Left colon (tissue), 2 donors: ENCODE measurements around the gene PRDM12. TPM values are rescaled to one million over a fixed set of nuclear protein-coding genes. Genes with fewer than 3 reads are reported as not detected.
A peak's percentile ranks its signal among the peaks of the same experiment; 100 is the strongest.

Experiments
- ATAC-seq: fragments of 200-7000 bp; cut with Tn5 transposase; one replicate; pipeline ENCODE4 v1.9.1; 2020; ENCODE audit warnings: mild to moderate bottlenecking, moderate library complexity
- DNase-seq, 2 donors: peaks; one replicate each; pipeline ENCODE4 v3.0.0-alpha.2; 2020
- intact Hi-C, 2 donors: fragments of 100-400 bp; cut with DNase I in 1 of 2; cut with micrococcal nuclease in 1 of 2; formaldehyde crosslinking; loops; one replicate each; pipeline versions ENCODE4 v1.11.2 to v1.14.0; 2022; cut with DNase I, micrococcal nuclease
- microRNA-seq, 2 donors: library from miRNA; unstranded; fragments of <30 nt; microRNA quantifications; one replicate each; pipeline versions ENCODE4 v1.1.0 to v1.2.0, GENCODE V29; 2020
- total RNA-seq, 2 donors: library from RNA; stranded (reverse); fragmentation: NEBNext Ultra II Directional; extraction: Animal tissue kit (Norgen Biotek cat#: 25700); gene quantifications; one replicate each; pipeline ENCODE4 v1.2.1, GENCODE V29; 2021
- donor health status: DM: no; HTN: no; CAD: no.
- donor health status: DM: yes; HTN: yes; CAD: no.

PRDM12 gene
- total RNA-seq, 2 donors from 2014 or later: not detected

DNA sequence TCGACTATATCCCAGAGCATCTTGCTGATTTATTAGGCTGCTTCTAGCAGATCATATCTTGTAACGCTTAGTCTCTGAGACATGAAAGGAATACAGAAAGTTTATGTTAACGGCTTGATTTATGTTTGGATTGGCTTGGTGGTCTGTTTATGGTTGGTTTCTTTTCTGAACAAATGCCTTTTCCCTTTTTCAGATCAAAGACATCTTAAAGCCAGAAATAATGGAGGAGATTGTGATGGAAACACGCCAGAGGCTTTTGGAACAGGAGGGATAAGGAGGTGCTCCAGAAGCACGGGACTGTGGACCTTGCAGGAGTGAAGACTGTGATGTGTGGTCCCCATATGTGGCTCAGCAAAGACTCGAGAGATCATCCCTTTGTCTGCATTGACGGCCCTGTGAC, 39.1 kb downstream of the PRDM12 start:
- ATAC-seq: no peak
- intact Hi-C loops: loop anchor here (5.0 to 10.0 kb wide), 3 partner anchors 161 to 341 kb away; partner anchors contain the start of gene FIBCD1 (in 1 of the 2)
- DNase-seq: peak in 1 of 2 donors; percentile 3

DNA sequence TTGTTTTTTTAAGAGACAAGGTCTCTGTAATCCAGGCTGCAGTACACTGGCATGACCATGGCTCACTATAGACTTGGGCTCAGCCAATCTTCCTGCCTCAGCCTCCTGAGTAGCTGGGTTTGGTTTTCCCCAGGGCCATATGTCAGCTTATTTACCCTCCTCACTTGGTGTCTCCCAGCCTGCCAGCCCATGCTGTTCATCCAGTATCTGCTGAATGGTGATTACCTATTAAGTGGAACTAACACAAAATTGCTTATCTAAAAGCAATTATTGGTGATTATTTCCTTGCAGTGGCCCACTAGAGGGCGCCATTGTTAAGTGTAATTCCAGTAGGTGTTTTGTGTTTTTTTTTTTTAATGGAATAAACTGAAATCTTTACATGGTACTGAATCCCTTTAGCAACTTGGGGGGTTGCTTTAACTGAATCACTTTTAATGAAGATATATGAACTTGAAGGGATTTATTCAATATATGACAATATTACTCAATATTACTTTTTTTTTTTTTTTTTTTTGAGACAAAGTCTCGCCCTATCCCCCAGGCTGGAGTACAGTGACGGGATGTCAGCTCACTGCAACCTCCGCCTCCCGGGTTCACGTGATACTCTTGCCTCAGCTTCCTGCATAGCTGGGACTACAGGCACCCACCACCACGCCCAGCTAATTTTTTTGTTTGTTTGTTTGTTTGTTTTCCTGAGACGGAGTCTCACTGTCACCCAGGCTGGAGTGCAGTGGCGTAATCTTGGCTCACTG, 43.0 kb downstream of the PRDM12 start:
- intact Hi-C loops: loop anchor here (5.0 to 10.0 kb wide), 3 partner anchors 155 to 337 kb away; no protein-coding TSS in a partner anchor

GRCh38 chr9:130710822-130711352, 46.5 kb downstream of the PRDM12 start:
- no peak for ATAC-seq
- intact Hi-C loops: loop anchor here in 1 of 2 donors (5.0 to 10.0 kb wide), 2 partner anchors 64 to 161 kb away; no protein-coding TSS in a partner anchor
- DNase-seq: no peak

More for the DNA sequence above, 43.0 kb downstream of the PRDM12 start:
- ATAC-seq (peak; percentile 50), DNase-seq (peak; percentile 49 to 82)

DNA sequence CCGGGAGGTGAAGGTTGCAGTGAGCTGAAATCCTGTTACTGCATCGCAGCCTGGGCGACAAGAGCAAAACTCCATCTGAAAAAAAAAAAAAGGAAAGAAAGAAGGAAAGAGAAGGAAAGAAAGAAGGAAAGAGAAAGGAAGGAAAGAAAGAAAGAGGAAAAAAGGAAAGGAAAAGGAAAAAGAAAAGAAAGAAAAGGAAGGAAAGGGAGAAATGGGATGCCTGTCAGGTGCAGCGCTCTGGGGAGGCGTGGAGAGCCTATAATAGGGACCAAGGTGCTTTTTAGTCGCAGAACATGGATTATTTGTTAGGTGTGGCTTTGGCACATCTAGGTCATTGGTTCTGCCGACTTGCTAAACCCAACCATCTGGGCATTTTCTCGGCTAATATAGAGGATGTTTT, 47.1 kb downstream of the PRDM12 start:
- DNase-seq (no peak), ATAC-seq (no peak)
- intact Hi-C loops: loop anchor here in 1 of 2 donors (5.0 to 10.0 kb wide), 2 partner anchors 63 to 161 kb away; no protein-coding TSS in a partner anchor

GRCh38 chr9:130712564-130713285, 48.3 kb downstream of the PRDM12 start:
- DNase-seq (peak; percentile 97 to 99), ATAC-seq (peak; percentile 90)
- intact Hi-C loops: loop anchor here in 1 of 2 donors (5.0 to 10.0 kb wide), 2 partner anchors 62 to 160 kb away; no protein-coding TSS in a partner anchor

DNA sequence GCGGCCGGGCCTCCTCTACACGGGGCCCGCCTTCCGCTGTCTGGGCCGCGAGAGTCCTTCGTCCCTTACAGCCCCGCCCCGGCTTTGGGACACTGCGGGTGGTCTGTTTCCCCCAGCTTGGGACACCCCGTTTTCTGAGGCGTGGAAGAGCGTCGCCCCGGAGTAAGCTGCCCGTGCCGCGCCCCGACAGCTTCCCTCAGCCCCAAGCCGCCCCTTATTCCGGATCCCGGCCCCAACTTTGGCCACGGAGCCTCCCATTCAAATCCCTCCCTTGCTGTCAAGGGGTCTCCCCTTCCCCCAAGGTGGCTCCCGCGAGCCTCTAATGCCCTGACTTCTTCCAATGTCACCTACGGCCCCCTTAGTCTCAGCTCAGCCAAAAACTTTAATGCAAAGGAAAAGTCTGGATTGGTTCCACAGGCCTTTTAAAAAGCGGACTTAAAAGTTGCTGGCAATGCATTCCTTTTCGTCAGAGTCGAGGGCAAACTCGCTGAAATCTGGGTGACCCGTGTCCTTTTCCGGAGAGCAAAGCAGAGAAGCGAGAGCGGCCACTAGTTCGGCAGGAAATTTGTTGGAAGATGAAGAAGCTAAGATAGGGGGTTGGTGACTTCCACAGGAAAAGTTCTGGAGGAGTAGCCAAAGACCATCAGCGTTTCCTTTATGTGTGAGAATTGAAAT, 49.0 kb downstream of the PRDM12 start:
- intact Hi-C loops: loop anchor here in 1 of 2 donors (5.0 to 10.0 kb wide), 2 partner anchors 61 to 159 kb away; no protein-coding TSS in a partner anchor
- ATAC-seq (peak; percentile 4), DNase-seq (peak in 1 of 2 donors; percentile 52)

DNA sequence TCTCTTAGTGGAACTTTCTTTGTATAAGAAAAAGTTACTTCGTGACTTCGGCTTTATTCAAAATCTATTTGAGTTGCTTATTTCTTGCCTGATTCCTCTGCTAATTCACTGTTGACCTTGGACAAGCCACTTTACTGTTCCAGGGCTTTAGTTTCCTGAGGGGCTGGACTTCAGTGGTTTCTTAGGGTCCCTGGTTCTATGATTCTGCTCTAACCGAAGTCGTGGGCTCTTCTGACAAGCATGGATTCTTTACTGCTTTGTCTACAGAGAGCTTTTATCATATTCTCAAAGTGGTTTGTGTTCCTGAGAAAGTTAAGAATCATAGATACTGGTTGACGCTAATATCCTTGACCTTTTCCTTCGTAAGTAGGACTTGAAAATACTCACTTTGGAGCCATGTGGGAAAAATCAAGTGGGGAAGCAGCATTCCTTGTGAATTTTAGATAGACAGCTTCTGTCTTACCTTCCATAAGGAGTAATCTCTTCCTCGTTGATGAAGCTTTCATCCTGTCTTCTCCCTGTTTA, 50.3 kb downstream of the PRDM12 start:
- ATAC-seq: no peak
- intact Hi-C loops: loop anchor here in 1 of 2 donors (5.0 to 10.0 kb wide), 2 partner anchors 60 to 158 kb away; no protein-coding TSS in a partner anchor
- DNase-seq: no peak

- no peak for ATAC-seq
- DNase-seq: no peak
- intact Hi-C loops: loop anchor here in 1 of 2 donors (10.0 kb wide), 1 partner anchor 60 kb away; no protein-coding TSS in a partner anchor
Observed at GRCh38 chr9:130715270-130715669, 50.9 kb downstream of the PRDM12 start.

DNA sequence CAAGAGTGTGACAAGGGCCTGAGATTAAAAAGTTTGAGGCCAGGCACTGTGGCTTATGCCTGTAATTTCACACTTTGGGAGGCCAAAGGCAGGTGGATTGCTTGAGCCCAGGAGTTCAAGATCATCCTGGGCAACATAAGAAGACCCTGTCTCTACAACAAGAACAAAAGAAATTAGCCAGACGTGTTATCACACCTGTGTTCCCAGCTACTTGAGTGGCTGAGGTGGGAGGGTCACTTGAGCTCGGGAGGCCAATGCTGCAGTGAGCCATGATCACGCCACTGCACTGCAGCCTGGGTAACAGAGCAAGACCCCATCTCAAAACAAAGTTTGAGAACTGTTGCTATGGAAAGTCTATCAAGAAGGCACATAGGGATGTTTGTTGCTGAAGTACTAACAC, 54.2 kb downstream of the PRDM12 start:
- intact Hi-C loops: loop anchor here in 1 of 2 donors (10.0 kb wide), 1 partner anchor 56 kb away; no protein-coding TSS in a partner anchor

GRCh38 chr9:130720762-130721161, 56.4 kb downstream of the PRDM12 start:
- intact Hi-C loops: no loop called here
- DNase-seq (no peak), ATAC-seq (no peak)

More for the DNA sequence above, 54.2 kb downstream of the PRDM12 start:
- ATAC-seq (no peak), DNase-seq (no peak)

DNA sequence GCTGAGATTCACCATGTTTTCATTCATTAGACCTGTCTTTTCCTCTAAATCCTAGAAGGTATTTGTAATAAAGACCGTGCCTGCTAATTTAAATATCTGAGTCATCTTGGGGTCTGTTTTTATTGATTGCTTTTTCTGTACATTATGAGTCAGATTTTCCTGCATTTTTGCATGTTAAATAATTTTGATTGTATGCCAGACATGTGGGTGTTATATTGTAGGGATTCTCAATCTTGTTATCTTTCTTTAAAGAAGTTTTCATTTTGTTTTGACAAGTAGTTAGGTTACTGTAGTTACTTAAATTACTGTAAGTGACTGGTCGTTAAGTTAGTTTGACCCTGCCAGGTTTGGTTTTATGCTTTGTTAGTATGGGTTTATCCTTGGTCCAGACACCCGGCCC, 64.3 kb downstream of the PRDM12 start:
- intact Hi-C loops: no loop called here
- ATAC-seq (no peak), DNase-seq (no peak)

DNA sequence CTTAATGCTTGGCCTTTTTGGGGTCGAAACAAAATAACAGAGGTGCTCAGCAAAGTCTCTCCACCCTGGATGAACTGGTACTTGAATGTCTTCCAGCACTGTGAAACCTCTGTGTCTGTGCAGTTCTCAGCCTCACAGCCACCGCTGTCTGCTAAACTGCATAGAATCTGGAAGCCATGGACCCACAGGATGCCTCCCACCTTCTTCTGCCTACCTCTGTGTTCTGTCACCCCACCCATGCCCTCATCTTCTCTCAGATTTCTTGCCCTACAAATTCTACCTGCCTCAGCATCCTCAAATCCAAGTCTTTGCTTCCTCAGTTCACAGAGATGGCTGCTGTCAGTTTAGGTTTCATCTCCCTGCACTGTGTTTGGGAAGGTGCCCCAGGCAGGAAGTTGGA, 64.8 kb downstream of the PRDM12 start:
- DNase-seq (no peak), ATAC-seq (no peak)
- intact Hi-C loops: no loop called here

DNA sequence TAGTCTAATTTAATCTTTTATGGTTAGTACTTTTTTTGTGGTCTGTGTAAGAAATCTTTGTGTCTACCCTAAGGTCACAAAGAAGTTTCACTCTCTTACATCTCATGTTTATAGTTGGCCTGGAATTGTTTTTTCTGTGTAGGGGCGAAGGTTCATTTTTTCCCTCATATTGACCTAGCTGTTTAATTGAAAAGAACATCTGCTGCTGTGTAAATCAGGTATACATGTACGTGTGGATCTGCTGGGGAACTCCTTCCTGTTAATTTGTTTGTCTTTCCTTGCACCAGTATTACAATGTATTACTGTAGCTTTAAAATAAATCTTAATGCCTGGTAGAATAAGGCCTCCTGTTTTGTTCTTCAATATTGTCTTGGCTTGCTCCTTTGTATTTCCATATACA, 67.0 kb downstream of the PRDM12 start:
- ATAC-seq (peak; percentile 80), DNase-seq (no peak)
- intact Hi-C loops: no loop called here

DNA sequence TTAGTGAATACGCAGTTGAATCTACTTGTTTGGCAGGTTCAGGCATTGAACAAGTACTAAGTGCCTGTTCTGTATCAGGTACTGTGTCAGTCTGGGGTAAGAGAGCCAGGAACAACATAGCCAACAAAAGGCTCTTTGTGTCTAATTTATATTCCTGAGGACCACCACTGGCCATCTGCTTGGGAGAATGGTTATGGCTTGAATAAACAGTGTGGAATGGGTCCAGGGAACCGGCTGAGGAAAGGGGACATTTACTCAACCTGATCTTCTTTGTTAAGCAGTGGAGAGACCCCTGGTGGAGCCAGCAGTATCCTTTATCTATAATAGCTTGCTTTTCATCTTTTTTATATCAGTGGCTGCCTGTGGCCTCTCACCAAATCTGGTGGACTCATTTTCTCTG, 67.7 kb downstream of the PRDM12 start:
- intact Hi-C loops: no loop called here
- ATAC-seq (peak; percentile 13), DNase-seq (no peak)

Small RNAs within 50 kb of the gene (microRNA-seq; reads per million reads assigned to microRNA genes)
- 0 reads per million in 2 donors for gene MIR6856

Other genes with a start within 250 kb of the PRDM12 start
- 100 to 1,000 TPM; 264 to 515 TPM for gene ASS1, start 219.6 kb upstream of the PRDM12 start, total RNA-seq
- gene FUBP3, start 85.0 kb upstream of the PRDM12 start, total RNA-seq: 10 to 100 TPM; 43.8 to 48.3 TPM
- gene EXOSC2, start 29.2 kb downstream of the PRDM12 start, total RNA-seq: 10 to 100 TPM; 13.2 to 19.7 TPM
- 10 to 100 TPM; 79.0 to 93.9 TPM for gene ABL1, start 170.7 kb downstream of the PRDM12 start, total RNA-seq
- not detected for gene QRFP, start 232.2 kb downstream of the PRDM12 start, total RNA-seq